WI38 (cell line): Measurements from ENCODE around the gene ZNF445.
"Not testable (repeated sequence)": the region's sequence is repeated elsewhere in the genome, so short reads cannot be mapped to it uniquely, and the experiment has no call there.

Source experiments
- H3K4me3 ChIP-seq: 2 replicates; pipeline ENCODE4 v1.5.1; 2011; ENCODE audit warnings: low read depth, mild to moderate bottlenecking, control low read depth, low read length
- CTCF ChIP-seq: IDR thresholded peaks from 2 replicates; pipeline ENCODE4 v1.5.1; 2012; ENCODE audit warnings: low read depth, mild to moderate bottlenecking, control low read depth, low read length

Gene ZNF445

GRCh38 chr3:44476181-44476611, 1.3 kb downstream of the ZNF445 start:
- peak; percentile 11; the same call in 1 of the 2 replicates for TF ChIP-seq CTCF
- peak overlapping the region; percentile 65 for H3K4me3 ChIP-seq

GRCh38 chr3:44474886-44475285, 2.6 kb downstream of the ZNF445 start:
- not testable (repeated sequence) for H3K4me3 ChIP-seq

- H3K4me3 ChIP-seq, result no peak overlapping the region
- TF ChIP-seq CTCF, result no peak
Observed at GRCh38 chr3:44470430-44470829, 7.0 kb downstream of the ZNF445 start.

- no peak for TF ChIP-seq CTCF
- no peak overlapping the region for H3K4me3 ChIP-seq
Observed at GRCh38 chr3:44469914-44470313, 7.6 kb downstream of the ZNF445 start.

GRCh38 chr3:44468572-44469520, 8.6 kb downstream of the ZNF445 start:
- H3K4me3 ChIP-seq, result no peak overlapping the region
- no peak for TF ChIP-seq CTCF

GRCh38 chr3:44468099-44468537, 9.4 kb downstream of the ZNF445 start:
- not testable (repeated sequence) for H3K4me3 ChIP-seq

GRCh38 chr3:44467241-44467640, 10.2 kb downstream of the ZNF445 start:
- TF ChIP-seq CTCF, result no peak
- no peak overlapping the region for H3K4me3 ChIP-seq

- H3K4me3 ChIP-seq, result not testable (repeated sequence)
Observed at GRCh38 chr3:44464920-44465319, 12.6 kb downstream of the ZNF445 start.

GRCh38 chr3:44464509-44464908, 13.0 kb downstream of the ZNF445 start:
- no peak for TF ChIP-seq CTCF
- H3K4me3 ChIP-seq, result no peak overlapping the region

GRCh38 chr3:44460050-44460449, 17.4 kb downstream of the ZNF445 start:
- H3K4me3 ChIP-seq, result not testable (repeated sequence)
